ENCODE measurements around the gene PEA15. TPM values are rescaled to one million over a fixed set of nuclear protein-coding genes. Genes with fewer than 3 reads are reported as not detected.

The PEA15 gene
- total RNA-seq, 1 experiment from 2014 or later: 44.0 TPM

DNA sequence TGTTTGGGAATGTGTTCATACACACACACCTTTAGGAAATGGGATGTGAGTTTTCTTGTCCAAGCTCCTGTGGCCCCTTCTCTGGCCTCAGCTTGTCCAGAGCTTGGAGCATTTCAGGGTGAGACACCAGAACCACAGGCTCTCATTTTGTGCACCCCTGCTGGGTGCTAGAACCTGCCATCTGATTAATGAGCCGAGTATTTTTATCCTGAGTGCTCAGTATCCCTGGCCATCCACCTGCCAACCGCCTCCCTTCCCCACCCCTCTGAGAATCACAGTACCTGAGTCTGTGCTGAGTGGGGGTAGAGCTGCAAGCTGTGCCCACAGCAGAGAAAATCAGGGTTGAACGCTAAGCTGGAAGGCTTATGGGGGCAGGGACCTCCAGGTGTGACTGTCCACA is 13.4 kb upstream of the PEA15 start:
- TF ChIP-seq RAD21 (IDR thresholded peaks at IDR 0.05; ENCODE audit: low read depth): no peak
- no peak for TF ChIP-seq POLR2AphosphoS5 (IDR thresholded peaks at IDR 0.05; ENCODE audit: low read depth, low read length)
- TF ChIP-seq, protein P1, sequence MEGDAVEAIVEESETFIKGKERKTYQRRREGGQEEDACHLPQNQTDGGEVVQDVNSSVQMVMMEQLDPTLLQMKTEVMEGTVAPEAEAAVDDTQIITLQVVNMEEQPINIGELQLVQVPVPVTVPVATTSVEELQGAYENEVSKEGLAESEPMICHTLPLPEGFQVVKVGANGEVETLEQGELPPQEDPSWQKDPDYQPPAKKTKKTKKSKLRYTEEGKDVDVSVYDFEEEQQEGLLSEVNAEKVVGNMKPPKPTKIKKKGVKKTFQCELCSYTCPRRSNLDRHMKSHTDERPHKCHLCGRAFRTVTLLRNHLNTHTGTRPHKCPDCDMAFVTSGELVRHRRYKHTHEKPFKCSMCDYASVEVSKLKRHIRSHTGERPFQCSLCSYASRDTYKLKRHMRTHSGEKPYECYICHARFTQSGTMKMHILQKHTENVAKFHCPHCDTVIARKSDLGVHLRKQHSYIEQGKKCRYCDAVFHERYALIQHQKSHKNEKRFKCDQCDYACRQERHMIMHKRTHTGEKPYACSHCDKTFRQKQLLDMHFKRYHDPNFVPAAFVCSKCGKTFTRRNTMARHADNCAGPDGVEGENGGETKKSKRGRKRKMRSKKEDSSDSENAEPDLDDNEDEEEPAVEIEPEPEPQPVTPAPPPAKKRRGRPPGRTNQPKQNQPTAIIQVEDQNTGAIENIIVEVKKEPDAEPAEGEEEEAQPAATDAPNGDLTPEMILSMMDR (IDR thresholded peaks at IDR 0.05 in 2 of 3, conservative IDR thresholded peaks at IDR 0.05 in 1 of 3; ENCODE audit: borderline replicate concordance in 1 of 3, insufficient read depth in 1 of 3, low read depth in 2 of 3, low read length in 2 of 3): no peak
- no peak for TF ChIP-seq TCF7L2 (IDR thresholded peaks at IDR 0.05; ENCODE audit: borderline replicate concordance, extremely low read depth, insufficient read depth, insufficient read length)
- RAD21 ChIA-PET (ENCODE audit: low non-redundant PET in 1 of 2, low total read pairs in 2 of 2, uncharacterized antibody in 2 of 2, unreplicated experiment in 2 of 2): interaction anchor here in 1 of 2 experiments (1.2 kb wide), 1 partner anchor 61 kb away, joined by 3 read pairs; no protein-coding TSS in a partner anchor

DNA sequence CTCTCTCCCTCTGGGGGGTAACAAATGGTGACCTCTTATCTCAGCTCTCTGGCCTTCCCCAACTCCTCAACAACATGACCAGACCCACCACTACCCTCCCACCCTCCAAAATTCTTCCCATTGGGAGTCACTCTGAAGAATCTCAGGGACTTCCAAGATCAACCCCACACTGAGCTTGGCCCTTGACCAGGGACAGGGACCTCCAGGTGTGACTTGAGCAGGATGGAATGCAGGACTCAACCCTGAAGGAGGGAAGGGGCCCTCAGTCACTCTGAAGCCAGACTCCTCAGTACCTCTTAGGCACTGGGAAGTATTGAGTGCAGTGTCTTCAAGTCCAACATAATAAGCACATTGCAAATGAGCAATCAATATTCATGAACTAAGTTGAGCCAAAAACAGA is 12.9 kb upstream of the PEA15 start:
- Histone ChIP-seq H4K20me1 (ENCODE audit: insufficient read depth) (no peaks in the 10 kb centered on the region), H3K4me3 (replicated peaks in 1 of 2; ENCODE audit: low read depth in 1 of 2, low read length in 2 of 2) (no peak overlapping the region), H2AFZ (ENCODE audit: low read depth, low read length, poor library complexity, severe bottlenecking) (no peak overlapping the region), H3K36me3 (ENCODE audit: control insufficient read depth in 1 of 2, insufficient read depth in 2 of 2, low read length in 2 of 2) (no peaks in the 10 kb centered on the region), H3K9ac (ENCODE audit: low read length) (no peak overlapping the region), H3K27me3 (ENCODE audit: insufficient read depth, low read length) (no peaks in the 10 kb centered on the region), H3K27ac (ENCODE audit: low read depth, low read length) (no peak overlapping the region), H3K9me2 (ENCODE audit: insufficient read depth) (no peaks in the 10 kb centered on the region), H3K79me2 (ENCODE audit: insufficient read depth, low read length) (no peaks in the 10 kb centered on the region), H3K4me1 (ENCODE audit: control insufficient read depth in 1 of 2, insufficient read depth in 2 of 2, low read length in 2 of 2) (peaks cover 3 to 4% of the 10 kb centered on the region in 2 experiments; a peak in 2 of 4 replicates), H3K9me3 (ENCODE audit: control insufficient read depth in 1 of 2, insufficient read depth in 1 of 2, low read depth in 1 of 2, low read length in 2 of 2) (no peaks in the 10 kb centered on the region), H3K4me2 (ENCODE audit: low read length) (no peak overlapping the region)
- ATAC-seq: no peak
- TF ChIP-seq SP1 (IDR thresholded peaks at IDR 0.05; ENCODE audit: low read depth): no peak
- TF ChIP-seq, protein P1 (IDR thresholded peaks at IDR 0.05 in 2 of 3, conservative IDR thresholded peaks at IDR 0.05 in 1 of 3; ENCODE audit: borderline replicate concordance in 1 of 3, insufficient read depth in 1 of 3, low read depth in 2 of 3, low read length in 2 of 3): no peak
- TF ChIP-seq FOSL1 (IDR thresholded peaks at IDR 0.05; ENCODE audit: low read depth): no peak
- TF ChIP-seq EGR1 (IDR thresholded peaks at IDR 0.05; ENCODE audit: low read depth): no peak
- TF ChIP-seq SIN3A (IDR thresholded peaks at IDR 0.05; ENCODE audit: low read depth): no peak
- TF ChIP-seq YY1 (IDR thresholded peaks at IDR 0.05; ENCODE audit: extremely low read depth, insufficient replicate concordance, low read depth, low read length): no peak
- TF ChIP-seq ZFX (IDR thresholded peaks at IDR 0.05): no peak
- no peak for TF ChIP-seq TCF7L2 (IDR thresholded peaks at IDR 0.05; ENCODE audit: borderline replicate concordance, extremely low read depth, insufficient read depth, insufficient read length)
- POLR2A ChIA-PET: no interaction called here
- RAD21 ChIA-PET (ENCODE audit: low non-redundant PET in 1 of 2, low total read pairs in 2 of 2, uncharacterized antibody in 2 of 2, unreplicated experiment in 2 of 2): interaction anchor here in 1 of 2 experiments (1.6 kb wide), 1 partner anchor 27 kb away, joined by 5 read pairs; no protein-coding TSS in a partner anchor
- no TSS peak for BruUV-seq (replicated peaks)
- no peak for DNase-seq (ENCODE audit: low read depth, low spot score)
- intact Hi-C loops (cut with micrococcal nuclease): loop anchor here (5.0 kb wide), 1 partner anchor 185 kb away; no protein-coding TSS in a partner anchor
- CTCF ChIA-PET: interaction anchor here (0.7 to 1.8 kb wide), 4 partner anchors 52 to 185 kb away, joined by 3 to 39 read pairs (median 28); no protein-coding TSS in a partner anchor

More for the DNA sequence above, 13.4 kb upstream of the PEA15 start:
- Histone ChIP-seq H3K9me2 (ENCODE audit: insufficient read depth) (no peaks in the 10 kb centered on the region), H3K27ac (ENCODE audit: low read depth, low read length) (no peak overlapping the region), H4K20me1 (ENCODE audit: insufficient read depth) (no peaks in the 10 kb centered on the region), H3K27me3 (ENCODE audit: insufficient read depth, low read length) (no peaks in the 10 kb centered on the region), H3K4me2 (ENCODE audit: low read length) (no peak overlapping the region), H3K9me3 (ENCODE audit: control insufficient read depth in 1 of 2, insufficient read depth in 1 of 2, low read depth in 1 of 2, low read length in 2 of 2) (no peaks in the 10 kb centered on the region), H3K79me2 (ENCODE audit: insufficient read depth, low read length) (no peaks in the 10 kb centered on the region), H2AFZ (ENCODE audit: low read depth, low read length, poor library complexity, severe bottlenecking) (no peak overlapping the region), H3K9ac (ENCODE audit: low read length) (no peak overlapping the region), H3K36me3 (ENCODE audit: control insufficient read depth in 1 of 2, insufficient read depth in 2 of 2, low read length in 2 of 2) (no peaks in the 10 kb centered on the region), H3K4me3 (replicated peaks in 1 of 2; ENCODE audit: low read depth in 1 of 2, low read length in 2 of 2) (no peak overlapping the region), H3K4me1 (ENCODE audit: control insufficient read depth in 1 of 2, insufficient read depth in 2 of 2, low read length in 2 of 2) (peaks cover 3 to 4% of the 10 kb centered on the region in 2 experiments; a peak in 2 of 4 replicates)
- ATAC-seq: no peak
- intact Hi-C loops (cut with micrococcal nuclease): loop anchor here (5.0 kb wide), 1 partner anchor 186 kb away; no protein-coding TSS in a partner anchor
- no TSS peak for BruUV-seq (replicated peaks)
- ChIA-PET POLR2A (no interaction called here), CTCF (no interaction called here)
- DNase-seq (ENCODE audit: low read depth, low spot score): no peak
